ENCODE measurements around the gene TBC1D19. TPM values are rescaled to one million over a fixed set of nuclear protein-coding genes. Genes with fewer than 3 reads are reported as not detected.
"Not testable (repeated sequence)": the region's sequence is repeated elsewhere in the genome, so short reads cannot be mapped to it uniquely, and the experiment has no call there.

Gene TBC1D19
- total RNA-seq, 3 donors from 2014 or later, result 3.0 to 4.6 (median 3.9) TPM

- no peak overlapping the region for H3K4me3 Mint-ChIP-seq
- H3K27me3 Mint-ChIP-seq (ENCODE audit: low read depth), result no peaks in the 10 kb centered on the region
- DNase-seq (no peak), ATAC-seq (no peak)
- H3K36me3 Mint-ChIP-seq (ENCODE audit: insufficient read depth), result peaks cover 39% of the 10 kb centered on the region
- peaks cover 21% of the 10 kb centered on the region for H3K9me3 Mint-ChIP-seq
- H3K4me1 Mint-ChIP-seq (ENCODE audit: low read depth), result no peaks in the 10 kb centered on the region
Measured at GRCh38 chr4:26682436-26682835, 98.6 kb downstream of the TBC1D19 start.

- Mint-ChIP-seq H3K27me3 (ENCODE audit: low read depth) (no peaks in the 10 kb centered on the region), H3K4me3 (no peak overlapping the region), H3K36me3 (ENCODE audit: insufficient read depth) (peaks cover 32% of the 10 kb centered on the region), H3K4me1 (ENCODE audit: low read depth) (no peaks in the 10 kb centered on the region), H3K9me3 (peaks cover 7% of the 10 kb centered on the region)
- DNase-seq, result no peak
- ATAC-seq, result no peak
Measured at GRCh38 chr4:26685250-26685649, 101.4 kb downstream of the TBC1D19 start.

- ATAC-seq (no peak), DNase-seq (no peak)
- Mint-ChIP-seq H3K9me3 (peaks cover 3% of the 10 kb centered on the region), H3K36me3 (ENCODE audit: insufficient read depth) (peaks cover 33% of the 10 kb centered on the region), H3K27me3 (ENCODE audit: low read depth) (no peaks in the 10 kb centered on the region), H3K4me3 (no peak overlapping the region), H3K4me1 (ENCODE audit: low read depth) (no peaks in the 10 kb centered on the region)
Measured at GRCh38 chr4:26687728-26688127, 103.8 kb downstream of the TBC1D19 start.

- Mint-ChIP-seq H3K36me3 (ENCODE audit: insufficient read depth) (peaks cover 37% of the 10 kb centered on the region), H3K4me1 (ENCODE audit: low read depth) (no peaks in the 10 kb centered on the region), H3K27me3 (ENCODE audit: low read depth) (no peaks in the 10 kb centered on the region), H3K9me3 (peaks cover 3% of the 10 kb centered on the region), H3K4me3 (no peak overlapping the region)
- no peak for DNase-seq
- ATAC-seq, result no peak
Measured at GRCh38 chr4:26690506-26690905, 106.6 kb downstream of the TBC1D19 start.

GRCh38 chr4:26692014-26692726 lies 108.3 kb downstream of the TBC1D19 start:
- Mint-ChIP-seq H3K4me3 (no peak overlapping the region), H3K9me3 (peaks cover 9% of the 10 kb centered on the region), H3K27me3 (ENCODE audit: low read depth) (no peaks in the 10 kb centered on the region), H3K36me3 (ENCODE audit: insufficient read depth) (peaks cover 27% of the 10 kb centered on the region), H3K4me1 (ENCODE audit: low read depth) (no peaks in the 10 kb centered on the region)
- DNase-seq (no peak), ATAC-seq (no peak)

GRCh38 chr4:26694131-26694530 lies 110.2 kb downstream of the TBC1D19 start:
- H3K4me3 Mint-ChIP-seq; ATAC-seq; H3K4me1 Mint-ChIP-seq (ENCODE audit: low read depth); H3K27me3 Mint-ChIP-seq (ENCODE audit: low read depth); DNase-seq: not testable (repeated sequence)
- Mint-ChIP-seq H3K36me3 (ENCODE audit: insufficient read depth) (peaks cover 25% of the 10 kb centered on the region), H3K9me3 (peaks cover 15% of the 10 kb centered on the region)

- DNase-seq (no peak), ATAC-seq (no peak)
- peaks cover 11% of the 10 kb centered on the region for H3K9me3 Mint-ChIP-seq
- H3K4me3 Mint-ChIP-seq, result no peak overlapping the region
- H3K36me3 Mint-ChIP-seq (ENCODE audit: insufficient read depth), result peaks cover 6% of the 10 kb centered on the region
- H3K4me1 Mint-ChIP-seq (ENCODE audit: low read depth), result no peaks in the 10 kb centered on the region
- H3K27me3 Mint-ChIP-seq (ENCODE audit: low read depth), result no peaks in the 10 kb centered on the region
Measured at GRCh38 chr4:26700110-26700509, 116.2 kb downstream of the TBC1D19 start.

- ATAC-seq, result no peak
- H3K4me3 Mint-ChIP-seq, result no peak overlapping the region
- H3K9me3 Mint-ChIP-seq, result peaks cover 11% of the 10 kb centered on the region
- no peaks in the 10 kb centered on the region for H3K4me1 Mint-ChIP-seq (ENCODE audit: low read depth)
- peaks cover 6% of the 10 kb centered on the region for H3K36me3 Mint-ChIP-seq (ENCODE audit: insufficient read depth)
- no peak for DNase-seq
- H3K27me3 Mint-ChIP-seq (ENCODE audit: low read depth), result no peaks in the 10 kb centered on the region
Measured at GRCh38 chr4:26701095-26701494, 117.2 kb downstream of the TBC1D19 start.

GRCh38 chr4:26701786-26702227 lies 117.9 kb downstream of the TBC1D19 start:
- no peak overlapping the region for H3K4me3 Mint-ChIP-seq
- peaks cover 9% of the 10 kb centered on the region for H3K9me3 Mint-ChIP-seq
- no peaks in the 10 kb centered on the region for H3K4me1 Mint-ChIP-seq (ENCODE audit: low read depth)
- ATAC-seq (no peak), DNase-seq (no peak)
- H3K36me3 Mint-ChIP-seq (ENCODE audit: insufficient read depth), result peaks cover 11% of the 10 kb centered on the region
- H3K27me3 Mint-ChIP-seq (ENCODE audit: low read depth), result no peaks in the 10 kb centered on the region

GRCh38 chr4:26707342-26707741 lies 123.5 kb downstream of the TBC1D19 start:
- DNase-seq (no peak), ATAC-seq (no peak)
- Mint-ChIP-seq H3K36me3 (ENCODE audit: insufficient read depth) (peaks cover 18% of the 10 kb centered on the region), H3K9me3 (peaks cover 5% of the 10 kb centered on the region), H3K4me1 (ENCODE audit: low read depth) (no peaks in the 10 kb centered on the region), H3K4me3 (no peak overlapping the region), H3K27me3 (ENCODE audit: low read depth) (no peaks in the 10 kb centered on the region)

- Mint-ChIP-seq H3K4me1 (ENCODE audit: low read depth) (no peaks in the 10 kb centered on the region), H3K4me3 (no peak overlapping the region), H3K36me3 (ENCODE audit: insufficient read depth) (peaks cover 18% of the 10 kb centered on the region), H3K9me3 (peaks cover 5% of the 10 kb centered on the region), H3K27me3 (ENCODE audit: low read depth) (no peaks in the 10 kb centered on the region)
- DNase-seq (no peak), ATAC-seq (no peak)
Measured at GRCh38 chr4:26709246-26709645, 125.4 kb downstream of the TBC1D19 start.

GRCh38 chr4:26713563-26714151 lies 129.8 kb downstream of the TBC1D19 start:
- DNase-seq (no peak), ATAC-seq (no peak)
- H3K27me3 Mint-ChIP-seq (ENCODE audit: low read depth), result no peaks in the 10 kb centered on the region
- H3K36me3 Mint-ChIP-seq (ENCODE audit: insufficient read depth), result peaks cover 5% of the 10 kb centered on the region
- peaks cover under 1% of the 10 kb centered on the region for H3K9me3 Mint-ChIP-seq
- H3K4me1 Mint-ChIP-seq (ENCODE audit: low read depth), result no peaks in the 10 kb centered on the region
- no peak overlapping the region for H3K4me3 Mint-ChIP-seq

- H3K4me3 Mint-ChIP-seq, result no peak overlapping the region
- no peaks in the 10 kb centered on the region for H3K4me1 Mint-ChIP-seq (ENCODE audit: low read depth)
- peaks cover 1% of the 10 kb centered on the region for H3K36me3 Mint-ChIP-seq (ENCODE audit: insufficient read depth)
- H3K9me3 Mint-ChIP-seq, result no peaks in the 10 kb centered on the region
- ATAC-seq (no peak), DNase-seq (no peak)
- H3K27me3 Mint-ChIP-seq (ENCODE audit: low read depth), result no peaks in the 10 kb centered on the region
Measured at GRCh38 chr4:26715636-26716242, 131.9 kb downstream of the TBC1D19 start.

GRCh38 chr4:26717332-26717731 lies 133.4 kb downstream of the TBC1D19 start:
- Mint-ChIP-seq H3K4me1 (ENCODE audit: low read depth) (no peaks in the 10 kb centered on the region), H3K36me3 (ENCODE audit: insufficient read depth) (peaks cover 1% of the 10 kb centered on the region), H3K9me3 (no peaks in the 10 kb centered on the region), H3K27me3 (ENCODE audit: low read depth) (no peaks in the 10 kb centered on the region), H3K4me3 (no peak overlapping the region)
- ATAC-seq, result no peak
- DNase-seq, result no peak
